Measurements from ENCODE around the gene PERCC1. TPM values are rescaled to one million over a fixed set of nuclear protein-coding genes. Genes with fewer than 3 reads are reported as not detected.

The PERCC1 gene
- total RNA-seq, 1 donor from 2014 or later, result not detected

GRCh38 chr16:1464196-1464893, 33.5 kb downstream of the PERCC1 start:
- Mint-ChIP-seq H3K27ac (ENCODE audit: unreplicated experiment) (no peak overlapping the region), H3K27me3 (ENCODE audit: low read depth, unreplicated experiment) (no peaks in the 10 kb centered on the region), H3K9me3 (ENCODE audit: unreplicated experiment) (no peaks in the 10 kb centered on the region), H3K4me1 (ENCODE audit: low read depth, unreplicated experiment) (peaks cover 2% of the 10 kb centered on the region), H3K4me3 (ENCODE audit: unreplicated experiment) (no peak overlapping the region), H3K36me3 (ENCODE audit: low read depth, unreplicated experiment) (peaks cover 14% of the 10 kb centered on the region)
- no peak overlapping the region for H2AFZ ChIP-seq (ENCODE audit: low read depth, low read length)
- no peak for TF ChIP-seq CTCF (IDR thresholded peaks at IDR 0.05; ENCODE audit: insufficient read depth, low read depth, low read length)
- no peak for TF ChIP-seq EZH2 (IDR thresholded peaks at IDR 0.05; ENCODE audit: insufficient read depth, low read length)
- H4K20me1 ChIP-seq (ENCODE audit: insufficient read depth, low read length), result peaks cover 33% of the 10 kb centered on the region
- no peaks in the 10 kb centered on the region for H3K9me3 ChIP-seq (ENCODE audit: insufficient read depth, low read depth, low read length)
- H3K27me3 ChIP-seq (ENCODE audit: insufficient read depth, low read length), result no peaks in the 10 kb centered on the region
- FAIRE-seq (no peak), DNase-seq (ENCODE audit: low read depth) (no peak)
- H3K4me3 ChIP-seq (ENCODE audit: insufficient read depth, low read depth, low read length), result no peak overlapping the region
- H3K4me2 ChIP-seq (ENCODE audit: low read length), result no peak overlapping the region
- H3K9ac ChIP-seq (ENCODE audit: low read length), result no peak overlapping the region
- peaks cover 36% of the 10 kb centered on the region for H3K79me2 ChIP-seq (ENCODE audit: insufficient read depth, low read length)
- no peaks in the 10 kb centered on the region for H3K36me3 ChIP-seq (ENCODE audit: insufficient read depth, low read length)
- no peaks in the 10 kb centered on the region for H3K4me1 ChIP-seq (ENCODE audit: insufficient read depth, low read length)
- H3K27ac ChIP-seq (ENCODE audit: low read depth, low read length), result no peak overlapping the region

- Mint-ChIP-seq H3K4me1 (ENCODE audit: low read depth, unreplicated experiment) (peaks cover 2% of the 10 kb centered on the region), H3K27ac (ENCODE audit: unreplicated experiment) (no peak overlapping the region), H3K27me3 (ENCODE audit: low read depth, unreplicated experiment) (no peaks in the 10 kb centered on the region), H3K36me3 (ENCODE audit: low read depth, unreplicated experiment) (peaks cover 14% of the 10 kb centered on the region), H3K4me3 (ENCODE audit: unreplicated experiment) (no peak overlapping the region), H3K9me3 (ENCODE audit: unreplicated experiment) (no peaks in the 10 kb centered on the region)
- H3K27me3 ChIP-seq (ENCODE audit: insufficient read depth, low read length), result no peaks in the 10 kb centered on the region
- no peak for TF ChIP-seq CTCF (IDR thresholded peaks at IDR 0.05; ENCODE audit: insufficient read depth, low read depth, low read length)
- H3K4me3 ChIP-seq (ENCODE audit: insufficient read depth, low read depth, low read length), result no peak overlapping the region
- no peak for FAIRE-seq
- no peaks in the 10 kb centered on the region for H3K9me3 ChIP-seq (ENCODE audit: insufficient read depth, low read depth, low read length)
- DNase-seq (ENCODE audit: low read depth), result no peak
- no peak overlapping the region for H3K27ac ChIP-seq (ENCODE audit: low read depth, low read length)
- no peaks in the 10 kb centered on the region for H3K4me1 ChIP-seq (ENCODE audit: insufficient read depth, low read length)
- peaks cover 33% of the 10 kb centered on the region for H4K20me1 ChIP-seq (ENCODE audit: insufficient read depth, low read length)
- H3K79me2 ChIP-seq (ENCODE audit: insufficient read depth, low read length), result peaks cover 43% of the 10 kb centered on the region
- H2AFZ ChIP-seq (ENCODE audit: low read depth, low read length), result no peak overlapping the region
- H3K4me2 ChIP-seq (ENCODE audit: low read length), result no peak overlapping the region
- no peak overlapping the region for H3K9ac ChIP-seq (ENCODE audit: low read length)
- no peaks in the 10 kb centered on the region for H3K36me3 ChIP-seq (ENCODE audit: insufficient read depth, low read length)
These were observed 34.2 kb downstream of the PERCC1 start for GRCh38 chr16:1464894-1465566.

GRCh38 chr16:1465567-1465915, 34.7 kb downstream of the PERCC1 start:
- no peak overlapping the region for H3K4me3 ChIP-seq (ENCODE audit: insufficient read depth, low read depth, low read length)
- H3K36me3 Mint-ChIP-seq (ENCODE audit: low read depth, unreplicated experiment), result peaks cover 14% of the 10 kb centered on the region
- H3K27me3 ChIP-seq (ENCODE audit: insufficient read depth, low read length), result no peaks in the 10 kb centered on the region
- peaks cover 7% of the 10 kb centered on the region for H3K4me1 Mint-ChIP-seq (ENCODE audit: low read depth, unreplicated experiment)
- FAIRE-seq (no peak), DNase-seq (ENCODE audit: low read depth) (no peak)
- H3K9me3 Mint-ChIP-seq (ENCODE audit: unreplicated experiment), result no peaks in the 10 kb centered on the region
- H2AFZ ChIP-seq (ENCODE audit: low read depth, low read length), result no peak overlapping the region
- TF ChIP-seq EZH2 (IDR thresholded peaks at IDR 0.05; ENCODE audit: insufficient read depth, low read length) (no peak), CTCF (IDR thresholded peaks at IDR 0.05; ENCODE audit: insufficient read depth, low read depth, low read length) (no peak)
- peaks cover 4% of the 10 kb centered on the region for H3K4me1 ChIP-seq (ENCODE audit: insufficient read depth, low read length)
- peaks cover 48% of the 10 kb centered on the region for H3K79me2 ChIP-seq (ENCODE audit: insufficient read depth, low read length)
- no peak overlapping the region for H3K4me2 ChIP-seq (ENCODE audit: low read length)
- no peaks in the 10 kb centered on the region for H3K9me3 ChIP-seq (ENCODE audit: insufficient read depth, low read depth, low read length)
- no peaks in the 10 kb centered on the region for H3K36me3 ChIP-seq (ENCODE audit: insufficient read depth, low read length)
- no peaks in the 10 kb centered on the region for H3K27me3 Mint-ChIP-seq (ENCODE audit: low read depth, unreplicated experiment)
- no peak overlapping the region for H3K27ac Mint-ChIP-seq (ENCODE audit: unreplicated experiment)
- peaks cover 38% of the 10 kb centered on the region for H4K20me1 ChIP-seq (ENCODE audit: insufficient read depth, low read length)
- H3K27ac ChIP-seq (ENCODE audit: low read depth, low read length), result no peak overlapping the region
- H3K9ac ChIP-seq (ENCODE audit: low read length), result no peak overlapping the region
- no peak overlapping the region for H3K4me3 Mint-ChIP-seq (ENCODE audit: unreplicated experiment)

Measured in astrocyte (in vitro differentiated cells and primary cell).